Activated CD4-positive, CD25-positive, alpha-beta regulatory T cell treated with anti-CD3 and anti-CD28 coated beads, Interleukin-2, amount 50 U/mL, for 16 hours (primary cell): Measurements from ENCODE around the gene CAPN11.

Source experiments
- DNase-seq: peaks from one replicate; pipeline ENCODE4 v3.0.0-alpha.2; 2020; ENCODE audit warnings: low read depth, low spot score

Gene CAPN11

DNA sequence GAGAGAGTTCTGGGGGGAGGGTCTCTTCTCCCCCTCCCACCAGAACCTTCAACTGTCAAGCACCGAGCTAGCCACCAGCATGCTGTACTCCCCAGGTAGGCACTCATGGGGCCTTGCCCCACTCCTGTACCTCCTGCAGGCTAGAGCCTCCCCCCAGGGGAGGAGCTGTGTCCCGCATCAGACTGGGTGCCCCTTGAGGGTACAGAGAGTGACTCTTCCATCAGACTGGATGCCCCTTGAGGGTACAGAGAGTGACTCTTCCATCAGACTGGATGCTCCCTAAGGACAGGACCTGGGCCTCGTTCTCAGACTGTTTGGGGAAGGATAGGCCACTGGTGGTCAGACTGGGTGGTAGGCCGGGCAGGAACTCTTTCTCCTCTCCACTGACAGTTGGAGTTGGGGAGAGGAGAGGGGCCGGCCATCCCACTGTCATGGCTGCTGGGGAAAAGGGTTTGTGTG, at the start of gene CAPN11:
Gene CAPN11 (plus strand): TSS at position 51 of the 459 bp plus-strand sequence. CDS start 29 bp downstream, at position 80.
- DNase-seq: no peak

GRCh38 chr6:44109212-44109611, 49.4 kb upstream of the CAPN11 start:
- no peak for DNase-seq

- DNase-seq: no peak
Measured at GRCh38 chr6:44110005-44110676, 48.5 kb upstream of the CAPN11 start.

DNA sequence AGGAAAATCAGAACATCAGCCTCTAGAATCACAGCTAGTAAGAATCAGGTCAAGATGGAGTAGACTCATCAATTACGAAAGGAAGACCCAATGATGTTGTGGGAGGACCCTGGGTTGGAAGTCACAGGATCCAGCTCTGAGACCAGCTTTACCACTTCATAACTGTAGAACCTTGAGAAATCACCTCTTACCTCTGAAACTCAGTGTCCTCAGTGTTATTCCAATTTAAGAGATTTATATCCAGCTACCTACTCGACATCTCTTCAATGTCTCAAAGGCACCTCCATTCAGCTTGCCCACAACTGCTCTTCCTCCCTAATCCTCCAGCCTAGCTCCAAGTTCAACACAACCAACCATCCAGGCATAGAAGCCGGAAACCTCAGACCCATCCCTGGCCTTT, 47.7 kb upstream of the CAPN11 start:
- no peak for DNase-seq

DNA sequence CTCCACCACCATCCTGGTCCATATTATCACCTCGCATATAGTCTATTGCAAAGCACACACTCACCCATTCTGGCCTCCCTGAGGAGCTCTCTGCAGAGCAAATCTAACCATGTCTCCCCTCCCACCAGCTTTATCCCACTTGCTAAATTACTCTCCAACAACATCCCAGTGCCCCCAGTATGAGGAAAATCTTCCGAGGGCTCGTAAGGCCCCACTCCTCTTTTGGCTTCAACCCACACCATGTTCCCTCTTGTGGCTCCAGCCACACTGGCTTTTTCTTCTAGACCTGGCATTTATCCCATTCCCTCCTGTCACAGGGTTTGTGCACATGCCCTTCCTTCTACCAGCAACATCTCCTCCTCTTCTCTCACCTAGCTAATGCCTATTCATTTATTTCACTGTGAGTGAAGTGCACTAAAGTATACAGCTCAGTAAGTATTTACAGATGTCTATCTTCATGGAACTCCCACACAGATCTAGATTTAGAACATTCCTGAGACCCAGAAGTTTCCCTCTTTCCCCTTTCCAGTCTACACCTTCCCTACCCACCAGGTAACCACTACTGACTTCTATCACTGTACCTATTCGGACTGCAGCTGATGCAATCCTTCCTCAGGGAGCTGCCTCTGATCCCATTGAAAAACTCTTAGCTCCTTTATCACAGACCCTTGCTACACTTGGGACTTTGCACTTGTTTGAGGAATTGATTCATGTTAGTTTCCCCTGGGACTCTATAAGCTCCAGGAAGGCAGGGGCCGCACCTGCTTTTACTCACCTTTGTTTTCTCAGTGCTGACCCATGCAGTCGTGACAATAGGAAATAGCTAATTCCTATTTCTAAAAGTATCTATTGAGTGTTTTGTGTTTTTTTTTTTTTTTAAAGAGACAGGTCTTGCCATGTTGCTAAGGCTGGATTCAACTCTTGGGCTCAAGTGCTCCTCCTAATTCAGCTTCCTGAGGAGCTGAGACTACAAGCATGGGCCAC, 46.9 kb upstream of the CAPN11 start:
- DNase-seq: no peak

GRCh38 chr6:44113414-44113813, 45.2 kb upstream of the CAPN11 start:
- DNase-seq: no peak

DNA sequence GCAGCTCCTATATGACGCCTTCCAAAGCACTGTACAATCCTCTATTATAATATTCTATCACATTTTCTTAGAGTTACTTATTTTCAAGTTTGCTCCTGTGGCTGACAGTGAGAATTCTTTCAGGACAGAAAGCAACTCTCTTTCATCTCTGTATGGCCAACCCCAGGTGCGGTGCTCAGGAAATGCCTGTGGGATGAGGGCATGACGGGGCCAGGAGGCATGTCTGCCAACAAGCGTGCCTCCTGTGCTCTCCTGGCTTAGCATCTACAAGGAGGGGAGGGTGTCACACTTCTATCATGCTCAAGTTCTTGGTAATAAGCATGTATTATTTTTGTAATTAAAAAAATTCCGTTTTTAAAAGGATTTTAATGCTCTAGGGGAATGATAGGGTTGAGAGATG, 42.8 kb upstream of the CAPN11 start:
- no peak for DNase-seq

GRCh38 chr6:44116641-44117382, 41.8 kb upstream of the CAPN11 start:
- DNase-seq: no peak

DNA sequence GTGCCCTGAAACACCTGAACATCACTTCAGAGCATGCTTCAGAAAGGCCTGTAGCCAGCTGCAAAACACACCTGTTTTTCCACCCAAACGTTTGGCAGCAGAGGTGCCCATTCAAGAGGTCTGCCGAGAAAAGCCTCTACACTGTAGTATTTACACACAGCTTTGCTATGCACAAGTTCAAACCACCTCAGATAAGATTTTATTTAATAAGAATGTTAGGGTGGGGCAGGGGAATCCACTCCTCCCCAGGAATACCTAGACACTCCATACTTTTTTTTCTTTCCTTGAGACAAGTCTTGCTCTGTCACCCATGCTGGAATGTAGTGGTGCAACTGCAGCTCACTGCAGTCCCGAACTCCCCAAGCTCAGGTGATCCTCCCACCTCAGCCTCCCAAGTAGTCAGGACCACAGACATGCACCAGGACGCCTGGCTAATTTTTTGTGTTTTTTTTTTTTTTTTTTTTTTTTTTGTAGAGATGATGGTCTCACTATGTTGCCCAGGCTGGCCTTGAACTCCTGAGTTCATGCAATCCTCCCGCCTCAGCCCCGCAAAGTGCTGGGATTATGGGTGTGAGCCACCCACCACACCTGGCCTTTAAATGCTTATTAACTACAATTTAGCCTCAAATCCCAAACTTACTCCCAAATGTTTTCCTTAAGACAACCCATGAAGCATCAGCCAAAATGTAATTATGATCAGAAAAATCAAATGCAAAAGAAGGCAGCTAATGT, 41.1 kb upstream of the CAPN11 start:
- no peak for DNase-seq

DNA sequence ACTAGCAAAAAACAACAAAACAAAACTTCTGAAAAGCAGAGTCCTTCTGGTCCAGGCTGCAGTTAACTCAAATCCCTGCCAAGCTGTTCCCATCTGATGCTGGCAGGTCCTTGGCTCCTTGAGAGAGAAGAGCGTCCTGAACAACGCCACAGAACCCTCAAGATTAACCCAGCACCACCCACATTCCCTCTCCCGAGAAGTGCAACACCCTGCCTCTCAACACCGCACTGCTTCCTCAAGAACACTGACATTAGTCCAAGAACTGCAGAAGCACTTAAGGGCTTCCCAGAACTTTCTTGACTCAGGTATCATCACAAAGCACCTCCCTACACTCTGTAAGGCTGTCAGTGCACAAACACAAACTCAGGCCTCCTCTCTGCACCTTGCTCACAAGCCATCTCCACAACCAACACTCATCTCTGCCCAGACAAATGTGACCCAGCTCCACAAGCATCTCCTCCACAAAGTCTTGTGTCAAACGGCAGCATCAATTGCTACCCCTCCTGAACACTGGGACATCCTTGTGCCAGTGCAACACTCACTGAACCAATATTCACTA, 38.8 kb upstream of the CAPN11 start:
- no peak for DNase-seq

DNA sequence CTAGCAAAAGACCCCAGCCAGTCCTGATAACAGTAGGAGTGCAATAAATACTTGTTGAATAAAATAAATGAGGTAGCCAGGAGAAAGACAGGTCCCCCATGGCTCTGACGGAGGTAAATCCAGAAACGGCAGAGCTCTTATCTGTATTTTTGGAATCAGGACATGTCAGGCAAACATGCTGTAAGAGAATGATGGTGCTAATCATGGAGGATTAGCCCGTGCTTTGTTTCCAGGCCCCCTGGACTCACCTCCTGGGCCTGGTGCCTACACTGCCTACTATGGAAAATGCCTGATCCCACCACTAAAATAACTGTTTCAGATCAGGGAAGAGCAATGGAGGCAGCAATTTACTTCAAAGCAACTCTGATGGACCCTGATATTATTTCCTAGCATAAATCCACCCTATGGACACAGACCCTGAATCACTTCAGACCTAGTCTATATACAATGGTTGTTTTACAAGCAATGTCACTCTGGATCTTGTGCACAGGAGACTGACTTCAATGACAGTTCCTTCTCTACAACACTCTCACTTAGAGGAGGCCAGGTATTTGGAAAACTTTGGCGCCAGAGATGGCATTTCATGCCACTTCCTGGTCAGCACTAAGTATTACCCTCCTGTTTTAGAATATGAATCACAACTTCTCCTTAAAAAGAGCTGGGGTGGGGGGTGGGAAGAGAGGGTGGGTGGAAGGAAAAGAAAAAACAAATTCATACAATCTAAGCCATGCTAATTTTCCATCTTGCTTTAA, 37.8 kb upstream of the CAPN11 start:
- no peak for DNase-seq

GRCh38 chr6:44122801-44123200, 35.8 kb upstream of the CAPN11 start:
- DNase-seq: no peak

DNA sequence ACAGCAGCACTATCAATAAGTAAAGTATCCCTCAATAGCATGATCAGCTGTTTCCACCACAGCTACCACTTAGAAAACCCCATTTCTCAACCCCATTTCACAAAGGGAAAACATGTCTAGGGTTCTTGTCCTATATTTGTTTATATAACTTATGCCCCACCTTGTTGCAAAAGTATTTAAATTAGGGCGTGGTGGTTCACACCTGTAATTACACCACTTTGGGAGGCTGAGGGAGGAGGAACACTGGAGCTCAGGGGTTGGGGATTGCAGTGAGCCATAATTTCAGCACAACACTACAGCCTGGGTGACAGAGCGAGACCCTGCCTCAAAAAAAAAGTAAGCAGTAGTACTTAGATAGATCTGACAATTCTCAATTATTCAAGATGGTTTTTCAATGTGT, 35.1 kb upstream of the CAPN11 start:
- DNase-seq: no peak

- DNase-seq: peak; percentile 61
Measured at GRCh38 chr6:44126320-44127149, 32.1 kb upstream of the CAPN11 start.

DNA sequence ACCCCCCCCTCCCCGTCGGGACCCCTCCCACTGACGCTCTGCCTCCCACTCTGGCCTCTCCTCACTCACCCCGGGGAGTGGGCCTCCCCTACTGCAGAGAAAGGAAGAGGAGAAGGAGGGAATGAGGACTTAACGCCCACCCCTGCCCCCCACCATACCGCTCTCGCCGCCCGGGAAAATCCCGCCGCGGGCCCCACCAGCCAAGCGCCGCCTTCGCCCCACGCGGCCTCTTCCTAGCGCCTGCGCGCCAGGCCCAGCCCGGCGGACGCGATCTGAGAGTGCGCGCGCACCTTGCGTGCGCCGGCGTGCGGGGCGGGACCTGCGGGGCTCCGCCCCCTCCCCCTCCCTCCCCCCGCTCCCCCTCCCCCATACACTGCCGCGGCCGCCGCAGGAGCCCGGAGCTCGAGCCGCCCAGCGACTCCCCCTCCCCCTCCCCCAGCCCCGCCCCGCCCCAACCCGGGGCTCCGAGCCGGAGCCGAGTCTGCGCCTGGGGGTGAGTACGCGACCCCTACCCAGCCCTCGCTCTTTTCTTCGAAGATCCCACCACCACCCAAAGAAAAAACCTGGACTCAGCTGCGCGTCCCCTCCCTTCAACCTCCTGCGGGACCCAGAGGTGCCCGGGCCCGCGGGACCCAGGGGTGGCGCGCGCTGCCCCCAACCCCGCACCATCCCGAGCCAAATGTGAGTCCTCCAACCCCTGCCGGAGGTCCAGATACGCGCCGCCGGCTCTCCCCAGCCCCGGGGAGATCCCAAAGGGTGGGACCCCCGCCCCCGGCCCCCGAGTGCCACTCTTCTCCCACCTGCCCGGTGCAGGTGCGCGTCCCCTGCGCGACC, 31.2 kb upstream of the CAPN11 start, which contains the start of the genes MRPL14 and TMEM63B:
Gene MRPL14 (minus strand): TSS at position 267 of the 834 bp plus-strand sequence. CDS start 10,841 bp downstream, outside the sequence.
Gene TMEM63B (plus strand): TSS at position 369 of the 834 bp plus-strand sequence. CDS start 7,031 bp downstream, outside the sequence.
- DNase-seq: peak; percentile 83

- DNase-seq: no peak
Measured at GRCh38 chr6:44128020-44128917, 30.4 kb upstream of the CAPN11 start.

DNA sequence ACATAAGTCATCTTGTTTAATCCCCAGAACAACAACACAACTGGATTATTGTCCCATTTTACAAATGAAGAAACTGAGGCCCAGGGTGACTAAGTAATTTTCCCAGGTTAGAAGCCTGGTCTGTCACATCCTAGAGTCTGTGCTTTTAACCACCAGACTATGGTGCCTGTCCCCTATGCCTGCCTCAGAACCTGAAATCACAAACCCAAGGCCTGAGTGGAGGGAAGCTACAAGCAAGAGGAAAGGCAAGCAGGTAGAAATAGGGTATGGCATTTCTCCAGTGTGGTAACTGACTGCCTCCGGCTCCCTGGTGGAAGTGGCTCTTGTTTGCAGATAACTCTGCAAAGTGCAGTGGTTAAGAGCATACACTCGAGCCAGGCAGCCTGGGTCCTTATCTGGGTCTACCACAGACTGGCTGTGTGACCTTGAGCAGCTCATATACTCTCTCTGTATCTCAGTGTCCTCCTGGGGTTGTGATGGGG, 28.7 kb upstream of the CAPN11 start:
- no peak for DNase-seq
